OCI-LY7 (cell line): Measurements from ENCODE around the gene MAP7D3. TPM values are rescaled to one million over a fixed set of nuclear protein-coding genes. Genes with fewer than 3 reads are reported as not detected.

Experiments
- BruUV-seq: library from RNA; stranded (reverse); fragments of 400-500 nt; replicated peaks from 2 replicates; lab custom pipeline; 2021; lab: Mats Ljungman, UMichigan
- CTCF ChIA-PET: fragments of 300-600 bp; sonication (Branson Sonifier 250); formaldehyde crosslinking; loops from one replicate; lab custom pipeline; 2022; ENCODE audit warnings: antibody characterized with exemption; ENCODE audit not compliant: unreplicated experiment; lab: Charles Lee
- POLR2A ChIA-PET: fragments of 300-600 bp; sonication (Branson Sonifier 250); formaldehyde crosslinking; loops from one replicate; lab custom pipeline; 2022; ENCODE audit warnings: antibody characterized with exemption; lab: Charles Lee
- DNase-seq: peaks from one replicate; pipeline ENCODE4 v3.0.0-alpha.2; 2015; ENCODE audit warnings: low spot score
- H2AFZ ChIP-seq: fragments of 200-600 bp; sonication (generic), shearing (Covaris generic); 2 replicates; pipeline ENCODE4 v1.6.1; 2014; ENCODE audit warnings: mild to moderate bottlenecking, antibody characterized with exemption, low read length, moderate library complexity
- H3K27ac ChIP-seq: fragments of 200-600 bp; sonication (generic); 2 replicates; pipeline ENCODE4 v1.5.1; 2014; ENCODE audit warnings: mixed run types, low read depth, mild to moderate bottlenecking, moderate library complexity, low read length, inconsistent platforms; ENCODE audit not compliant: poor library complexity, severe bottlenecking
- H3K36me3 ChIP-seq: fragments of 200-600 bp; sonication (generic); 2 replicates; pipeline ENCODE4 v1.6.1; 2014; ENCODE audit warnings: mild to moderate bottlenecking, antibody characterized with exemption, low read length, moderate library complexity, mixed read lengths; ENCODE audit not compliant: insufficient read depth
- H3K4me1 ChIP-seq: fragments of 200-600 bp; sonication (generic); 2 replicates; pipeline ENCODE4 v1.5.1; 2014; ENCODE audit warnings: mild to moderate bottlenecking, low read length; ENCODE audit not compliant: insufficient read depth, poor library complexity, severe bottlenecking
- H3K4me2 ChIP-seq: fragments of 200-600 bp; sonication (generic); 2 replicates; pipeline ENCODE4 v1.6.1; 2014; ENCODE audit warnings: mild to moderate bottlenecking, low read length
- H3K4me3 ChIP-seq: fragments of 200-600 bp; sonication (generic); 2 replicates; pipeline ENCODE4 v1.5.1; 2014; ENCODE audit warnings: mild to moderate bottlenecking, low read depth, low read length; ENCODE audit not compliant: poor library complexity, severe bottlenecking
- H3K79me2 ChIP-seq: fragments of 200-600 bp; sonication (generic); 2 replicates; pipeline ENCODE4 v1.6.1; 2016; ENCODE audit warnings: low read depth, mild to moderate bottlenecking, low read length, moderate library complexity, mixed read lengths; ENCODE audit not compliant: insufficient read depth
- H3K9me2 ChIP-seq: fragments of 200-600 bp; sonication (generic); 2 replicates; pipeline ENCODE4 v1.6.1; 2016; ENCODE audit warnings: mild to moderate bottlenecking, low read length, mixed read lengths; ENCODE audit not compliant: insufficient read depth
- H3K9me3 ChIP-seq: fragments of 200-600 bp; sonication (generic); 2 replicates; pipeline ENCODE4 v1.6.1; 2014; ENCODE audit warnings: mild to moderate bottlenecking, mixed run types, low read length, mixed read lengths
- H4K20me1 ChIP-seq: fragments of 200-600 bp; sonication (generic); 2 replicates; pipeline ENCODE4 v1.6.1; 2014; ENCODE audit warnings: mild to moderate bottlenecking, antibody characterized with exemption, low read length, moderate library complexity, mixed read lengths; ENCODE audit not compliant: insufficient read depth
- CTCF ChIP-seq: fragments of 200-600 bp; sonication (generic); conservative IDR thresholded peaks from 2 replicates; pipeline ENCODE4 v1.5.1; 2014; ENCODE audit warnings: mild to moderate bottlenecking, antibody characterized with exemption, low read length, moderate library complexity, mixed read lengths
- EZH2phosphoT487 ChIP-seq: fragments of 200-600 bp; sonication (generic); IDR thresholded peaks from 2 replicates; pipeline ENCODE4 v1.6.1; 2018; ENCODE audit warnings: low read depth, borderline replicate concordance, mild to moderate bottlenecking, mixed run types, antibody characterized with exemption, low read length, moderate library complexity, mixed read lengths
- intact Hi-C: fragments of 100-400 bp; cut with micrococcal nuclease; formaldehyde crosslinking; loops from one replicate; pipeline ENCODE4 v1.10.0; 2022; ENCODE audit not compliant: unreplicated experiment
- total RNA-seq, 2 experiments: library from RNA; depleted of rRNA in 1 of 2; stranded (reverse); fragments of >200 nt in 1 of 2; shearing (Covaris generic) in 1 of 2; gene quantifications; 2 replicates each; pipeline ENCODE4 v1.2.3, GENCODE V29; 2014 to 2022

The MAP7D3 gene
- total RNA-seq, 2 experiments from 2014 or later = 7.7 to 15.6 TPM

- H2AFZ ChIP-seq = no peak overlapping the region
- no peak overlapping the region for H3K4me2 ChIP-seq
- H3K27ac ChIP-seq = no peak overlapping the region
- no peak for DNase-seq
- no peak overlapping the region for H3K4me3 ChIP-seq
- no peaks in the 10 kb centered on the region for H3K9me3 ChIP-seq
- H3K9me2 ChIP-seq = no peaks in the 10 kb centered on the region
- no peaks in the 10 kb centered on the region for H3K4me1 ChIP-seq
- no peaks in the 10 kb centered on the region for H4K20me1 ChIP-seq
- no TSS peak for BruUV-seq
- ChIA-PET CTCF (no interaction called here), POLR2A (no interaction called here)
- H3K79me2 ChIP-seq = no peaks in the 10 kb centered on the region
- TF ChIP-seq EZH2phosphoT487 (no peak), CTCF (no peak)
- intact Hi-C loops = no loop called here
- H3K36me3 ChIP-seq = no peaks in the 10 kb centered on the region
Measured at GRCh38 chrX:136261321-136261720, 10.1 kb upstream of the MAP7D3 start.

- Histone ChIP-seq H3K9me2 (no peaks in the 10 kb centered on the region), H3K9me3 (no peaks in the 10 kb centered on the region), H3K4me3 (no peak overlapping the region), H4K20me1 (no peaks in the 10 kb centered on the region), H3K4me2 (no peak overlapping the region), H2AFZ (no peak overlapping the region), H3K4me1 (no peaks in the 10 kb centered on the region), H3K27ac (no peak overlapping the region), H3K79me2 (no peaks in the 10 kb centered on the region), H3K36me3 (no peaks in the 10 kb centered on the region)
- intact Hi-C loops = no loop called here
- TF ChIP-seq CTCF (no peak), EZH2phosphoT487 (no peak)
- no TSS peak for BruUV-seq
- ChIA-PET CTCF (no interaction called here), POLR2A (no interaction called here)
- DNase-seq = no peak
Measured at GRCh38 chrX:136260776-136261175, 9.6 kb upstream of the MAP7D3 start.

GRCh38 chrX:136259543-136259942 is 8.3 kb upstream of the MAP7D3 start:
- intact Hi-C loops = no loop called here
- Histone ChIP-seq H3K4me2 (no peak overlapping the region), H3K27ac (no peak overlapping the region), H4K20me1 (no peaks in the 10 kb centered on the region), H3K4me1 (no peaks in the 10 kb centered on the region), H2AFZ (no peak overlapping the region), H3K36me3 (no peaks in the 10 kb centered on the region), H3K9me2 (no peaks in the 10 kb centered on the region), H3K79me2 (no peaks in the 10 kb centered on the region), H3K4me3 (no peak overlapping the region), H3K9me3 (no peaks in the 10 kb centered on the region)
- CTCF ChIA-PET = no interaction called here
- BruUV-seq = no TSS peak
- POLR2A ChIA-PET = interaction anchor here (0.7 kb wide), 1 partner anchor 15 kb away, joined by 3 read pairs; no protein-coding TSS in a partner anchor
- DNase-seq = no peak
- TF ChIP-seq EZH2phosphoT487 (no peak), CTCF (no peak)
